A673 (cell line): Measurements from ENCODE around the gene CMTM3.

Experiments used
- EZH2 ChIP-seq: fragments of 200-600 bp; sonication (generic); IDR thresholded peaks from 2 replicates; pipeline ENCODE4 v1.6.1; 2017; ENCODE audit warnings: borderline replicate concordance, low read depth, mild to moderate bottlenecking, mixed read lengths, antibody characterized with exemption, low read length; ENCODE audit not compliant: poor library complexity, severe bottlenecking
- TF ChIP-seq, protein P1 (sequence below): fragments of 300-800, 200-600 bp; sonication (generic); conservative IDR thresholded peaks from 2 replicates; pipeline ENCODE4 v1.5.1; 2017; ENCODE audit warnings: low read depth, mild to moderate bottlenecking, antibody characterized with exemption, low read length, moderate library complexity, mixed read lengths

DNA sequence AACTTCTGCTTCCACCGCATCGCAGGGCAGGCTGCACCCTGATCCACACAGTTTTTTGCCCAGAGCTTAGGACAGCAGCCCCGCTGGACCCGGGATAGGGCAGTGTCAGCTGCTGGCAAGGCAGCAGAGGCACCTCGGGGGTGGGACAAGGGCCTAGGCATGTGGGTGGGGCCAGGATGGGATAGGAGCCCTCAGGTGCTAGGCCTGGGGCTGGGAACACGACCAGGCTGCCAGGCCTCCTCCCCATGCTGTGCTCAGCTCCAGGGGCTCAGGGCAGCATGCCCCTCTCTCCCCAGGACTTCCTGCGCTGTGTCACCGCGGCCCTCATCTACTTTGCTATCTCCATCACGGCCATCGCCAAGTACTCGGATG, 4.6 kb downstream of the CMTM3 start:
- TF ChIP-seq EZH2, result no peak
- TF ChIP-seq, protein P1, sequence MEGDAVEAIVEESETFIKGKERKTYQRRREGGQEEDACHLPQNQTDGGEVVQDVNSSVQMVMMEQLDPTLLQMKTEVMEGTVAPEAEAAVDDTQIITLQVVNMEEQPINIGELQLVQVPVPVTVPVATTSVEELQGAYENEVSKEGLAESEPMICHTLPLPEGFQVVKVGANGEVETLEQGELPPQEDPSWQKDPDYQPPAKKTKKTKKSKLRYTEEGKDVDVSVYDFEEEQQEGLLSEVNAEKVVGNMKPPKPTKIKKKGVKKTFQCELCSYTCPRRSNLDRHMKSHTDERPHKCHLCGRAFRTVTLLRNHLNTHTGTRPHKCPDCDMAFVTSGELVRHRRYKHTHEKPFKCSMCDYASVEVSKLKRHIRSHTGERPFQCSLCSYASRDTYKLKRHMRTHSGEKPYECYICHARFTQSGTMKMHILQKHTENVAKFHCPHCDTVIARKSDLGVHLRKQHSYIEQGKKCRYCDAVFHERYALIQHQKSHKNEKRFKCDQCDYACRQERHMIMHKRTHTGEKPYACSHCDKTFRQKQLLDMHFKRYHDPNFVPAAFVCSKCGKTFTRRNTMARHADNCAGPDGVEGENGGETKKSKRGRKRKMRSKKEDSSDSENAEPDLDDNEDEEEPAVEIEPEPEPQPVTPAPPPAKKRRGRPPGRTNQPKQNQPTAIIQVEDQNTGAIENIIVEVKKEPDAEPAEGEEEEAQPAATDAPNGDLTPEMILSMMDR, result no peak
